ENCODE data around the gene GJB2.

GJB2 gene

DNA sequence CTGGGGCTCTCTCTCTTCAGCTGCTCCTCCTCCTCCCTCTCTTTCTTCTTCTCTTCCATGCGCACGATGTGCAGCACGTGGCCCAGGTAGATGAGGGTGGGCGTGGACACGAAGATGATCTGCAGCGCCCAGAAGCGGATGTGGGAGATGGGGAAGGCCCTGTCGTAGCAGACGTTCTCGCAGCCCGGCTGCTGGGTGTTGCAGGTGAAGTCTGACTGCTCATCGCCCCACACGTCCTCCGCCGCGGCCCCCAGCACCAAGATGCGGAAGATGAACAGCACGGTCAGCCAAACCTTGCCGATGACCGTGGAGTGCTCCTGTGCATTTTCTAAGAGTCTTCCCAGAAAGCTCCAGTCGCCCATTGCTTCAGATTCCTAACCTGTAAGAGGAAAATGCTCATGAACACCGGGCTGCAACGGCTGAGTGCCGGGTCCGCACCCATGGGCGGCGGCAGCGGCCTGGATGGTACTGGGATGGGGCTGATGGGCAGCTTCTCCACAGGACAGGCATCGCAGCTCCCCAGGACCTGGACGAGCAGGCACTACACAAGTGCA lies 49.7 kb downstream of the GJB2 start:
- DNase-seq (ENCODE audit: extremely low read depth in 1 of 2, low read depth in 1 of 2) = no peak

DNA sequence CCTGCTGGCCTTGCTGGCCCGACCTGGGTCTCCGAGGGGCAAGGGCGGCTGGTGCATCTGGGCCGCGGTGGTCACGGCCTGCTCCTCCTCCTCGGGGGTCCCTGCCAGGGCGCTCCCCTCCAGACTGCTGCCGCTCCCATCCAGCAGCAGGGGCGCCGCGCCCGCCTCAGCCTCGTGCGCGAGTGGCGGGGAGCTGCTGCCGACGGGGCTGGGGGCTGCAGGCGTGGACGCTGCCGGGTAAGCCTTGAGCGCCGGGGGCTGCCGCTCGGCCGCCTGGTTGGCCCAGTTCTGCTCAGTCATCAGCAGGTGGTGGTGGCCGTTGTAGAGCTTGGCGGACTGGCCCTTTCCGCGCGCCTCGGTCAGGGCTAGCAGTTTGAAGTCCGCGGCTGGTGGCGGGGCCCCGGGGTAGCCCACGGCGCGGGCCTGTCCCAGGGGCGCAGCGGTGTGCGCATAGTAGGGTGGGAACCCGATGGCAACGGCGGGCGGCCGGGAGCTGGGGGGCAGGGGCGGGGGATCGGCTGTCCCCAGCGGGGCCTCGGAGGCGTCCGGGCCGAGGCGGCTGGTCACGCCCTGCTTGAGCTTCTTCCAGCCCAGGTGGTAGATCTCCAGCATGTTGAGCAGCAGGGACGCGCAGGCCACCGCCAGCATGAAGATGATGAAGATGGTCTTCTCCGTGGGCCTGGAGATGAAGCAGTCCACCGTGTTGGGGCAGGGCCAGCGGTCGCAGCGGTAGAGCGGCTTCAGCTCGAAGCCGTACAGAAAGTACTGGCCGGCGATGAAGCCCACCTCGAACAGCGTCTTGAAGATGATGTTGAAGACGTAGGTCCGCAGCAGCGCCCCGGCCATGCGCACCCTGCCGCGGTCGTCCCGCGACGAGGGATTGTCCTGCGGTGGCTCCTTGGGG lies 50.5 kb downstream of the GJB2 start:
- DNase-seq (ENCODE audit: extremely low read depth in 1 of 2, low read depth in 1 of 2) = no peak

DNA sequence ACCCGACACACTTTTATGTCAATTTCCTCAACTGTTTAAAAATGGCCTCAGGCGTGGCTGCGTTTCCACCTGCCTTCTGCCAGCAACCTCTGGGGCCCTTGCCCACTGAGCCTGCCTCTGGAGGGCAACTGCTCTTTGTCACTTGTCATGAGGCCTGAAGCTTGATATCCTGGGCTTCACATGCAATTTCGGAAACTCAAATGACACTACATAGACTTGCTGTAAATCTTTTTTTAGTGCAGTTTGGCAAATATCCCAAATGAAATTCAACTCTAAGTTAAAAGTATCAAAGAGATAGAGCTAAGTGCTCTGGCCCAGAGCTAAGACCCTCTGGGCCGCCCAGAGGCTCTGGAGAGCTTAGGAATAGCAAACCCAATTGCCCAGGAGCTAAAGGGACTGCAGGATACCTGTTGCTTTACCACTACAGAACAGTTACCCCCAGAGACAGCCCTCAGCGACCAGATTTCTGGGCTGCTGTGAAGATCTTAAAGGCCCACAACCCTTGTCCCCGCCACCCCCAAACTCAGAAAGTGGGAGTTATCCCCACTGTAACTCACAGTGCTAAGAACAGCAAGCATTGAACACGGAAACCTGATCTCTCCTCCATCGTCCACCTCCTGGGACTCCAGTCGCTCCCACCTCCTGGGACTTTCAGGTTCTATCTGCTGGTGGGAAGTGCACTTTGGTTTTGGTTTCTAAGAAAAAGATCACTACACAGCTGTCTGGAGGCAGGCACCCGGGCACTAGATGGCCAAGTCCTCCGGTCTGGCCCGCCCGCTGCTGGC lies 51.3 kb downstream of the GJB2 start:
- DNase-seq (ENCODE audit: extremely low read depth in 1 of 2, low read depth in 1 of 2) = no peak

DNA sequence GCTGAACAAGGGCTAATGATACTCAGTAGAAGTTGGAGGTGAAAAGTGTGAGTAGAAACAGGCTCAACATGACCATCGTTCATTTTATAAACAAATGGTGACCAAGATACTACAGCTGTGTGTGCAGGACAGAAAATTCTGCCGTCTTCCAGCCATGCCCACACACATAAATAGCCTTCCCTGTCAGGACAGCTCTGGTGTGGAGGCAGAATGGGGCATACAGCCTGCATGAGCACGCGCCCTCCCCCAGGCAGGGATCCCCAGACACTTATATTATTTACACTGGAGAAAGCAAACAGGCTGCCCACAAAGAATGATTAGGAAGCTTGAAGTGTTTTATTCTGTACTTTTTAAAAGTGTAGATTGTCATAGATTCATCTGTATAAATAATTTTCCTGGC lies 52.3 kb downstream of the GJB2 start:
- DNase-seq (ENCODE audit: extremely low read depth in 1 of 2, low read depth in 1 of 2) = no peak

DNA sequence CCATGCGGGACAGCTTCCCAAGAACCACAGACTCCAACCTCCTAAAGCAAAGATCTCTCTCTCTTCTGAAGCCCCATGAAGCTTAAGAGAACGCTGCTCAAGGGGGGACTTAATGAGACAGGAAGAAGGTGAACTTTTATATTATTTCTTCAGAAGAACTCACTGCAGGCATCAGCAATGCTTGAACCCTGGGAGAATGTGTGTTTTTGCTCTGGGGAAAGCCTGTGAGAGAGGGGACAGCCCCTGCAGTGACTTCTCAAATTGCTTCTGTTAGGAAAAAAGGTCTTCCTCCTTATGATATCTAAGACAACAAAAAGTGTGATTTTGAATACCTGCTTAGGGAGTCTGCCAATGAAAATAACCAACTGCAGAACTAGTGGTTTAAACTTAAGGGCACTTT lies 54.9 kb downstream of the GJB2 start:
- DNase-seq (ENCODE audit: extremely low read depth in 1 of 2, low read depth in 1 of 2) = no peak

All from activated CD8-positive, alpha-beta memory T cell treated with anti-CD3 and anti-CD28 coated beads for 1 hour (primary cell).